NCI-H524 treated with DMSO at 0.1 percent for 48 hours (cell line): Measurements from ENCODE around the gene EYS.
A peak's percentile ranks its signal among the peaks of the same experiment; 100 is the strongest.

ENCODE experiments used
- DNase-seq: peaks from one replicate; lab custom pipeline; 2025; lab: John Stamatoyannopoulos, UW

The EYS gene

DNA sequence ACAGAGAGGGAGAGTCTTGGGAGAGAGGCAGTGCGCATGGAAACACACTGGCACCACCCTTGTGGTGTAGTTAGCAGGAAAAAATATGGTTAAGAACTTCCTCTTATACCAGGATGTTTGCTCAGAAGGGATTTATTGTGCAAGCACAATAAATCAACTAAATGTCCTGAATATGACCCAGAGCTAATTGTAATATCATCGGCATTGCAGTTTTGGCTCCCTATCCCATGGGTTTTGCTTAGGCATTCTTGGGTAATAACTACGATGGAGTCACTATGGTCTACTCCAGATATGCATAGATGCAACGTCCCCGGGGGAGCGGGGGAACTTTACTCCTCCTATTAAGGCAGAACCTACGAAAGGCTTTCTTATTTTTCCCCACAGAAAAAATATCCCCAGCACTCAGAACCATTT, 751.6 kb downstream of the EYS start:
- DNase-seq: no peak

DNA sequence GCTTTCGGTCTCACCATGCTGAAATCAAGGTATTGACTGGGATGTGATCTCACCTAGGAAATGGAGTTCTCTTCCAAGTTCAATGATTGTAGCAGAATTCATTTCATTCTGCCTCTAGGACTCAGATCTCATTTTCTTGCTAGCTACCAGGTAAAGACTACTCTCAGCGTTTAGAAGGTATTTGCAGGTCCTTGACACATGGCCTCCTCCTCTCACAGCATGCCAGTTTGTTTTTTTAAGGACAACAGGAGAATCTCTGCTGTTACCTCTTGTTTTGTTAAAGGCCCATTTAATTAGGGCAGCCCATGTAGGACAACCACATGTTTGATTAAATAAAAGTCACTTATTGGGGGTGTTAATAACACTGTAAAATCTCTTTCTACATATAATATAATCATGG, 757.8 kb downstream of the EYS start:
- DNase-seq: no peak

DNA sequence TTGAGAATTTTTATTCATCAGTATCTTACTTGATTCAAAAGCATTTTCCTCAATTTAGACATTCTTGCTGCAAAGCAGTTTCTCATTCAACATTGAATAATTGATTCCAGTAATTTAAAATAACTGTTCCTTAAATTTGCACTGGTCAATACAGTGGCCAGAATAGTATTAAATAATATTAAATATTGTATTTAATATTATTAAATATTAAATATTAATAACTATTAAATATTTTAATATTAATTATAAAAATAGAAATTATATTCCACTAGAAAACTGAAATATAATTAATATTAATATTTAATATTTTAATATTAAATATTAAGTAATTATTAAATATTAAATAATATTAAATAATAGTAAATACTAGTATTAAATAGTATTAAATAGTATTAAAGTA, 758.8 kb downstream of the EYS start:
- no peak for DNase-seq

DNA sequence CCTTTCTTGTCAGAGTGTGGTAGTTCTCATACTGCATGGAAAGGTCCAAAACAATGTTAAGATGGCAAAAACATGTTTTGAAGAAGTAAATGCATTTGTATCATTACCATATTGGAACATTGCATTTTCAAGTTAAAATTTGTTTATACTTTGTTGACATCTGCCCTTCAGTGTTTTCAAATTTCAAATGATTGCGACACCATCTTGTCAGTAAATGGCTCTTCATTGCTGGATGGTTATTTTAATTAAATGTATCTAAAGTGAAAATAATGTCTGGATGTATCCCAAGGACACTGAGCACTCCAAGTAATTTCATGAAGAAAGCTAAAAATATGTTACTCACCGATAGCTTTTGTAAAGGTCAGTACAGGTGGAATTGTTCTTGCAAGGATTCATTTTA, 761.6 kb downstream of the EYS start:
- DNase-seq: no peak

DNA sequence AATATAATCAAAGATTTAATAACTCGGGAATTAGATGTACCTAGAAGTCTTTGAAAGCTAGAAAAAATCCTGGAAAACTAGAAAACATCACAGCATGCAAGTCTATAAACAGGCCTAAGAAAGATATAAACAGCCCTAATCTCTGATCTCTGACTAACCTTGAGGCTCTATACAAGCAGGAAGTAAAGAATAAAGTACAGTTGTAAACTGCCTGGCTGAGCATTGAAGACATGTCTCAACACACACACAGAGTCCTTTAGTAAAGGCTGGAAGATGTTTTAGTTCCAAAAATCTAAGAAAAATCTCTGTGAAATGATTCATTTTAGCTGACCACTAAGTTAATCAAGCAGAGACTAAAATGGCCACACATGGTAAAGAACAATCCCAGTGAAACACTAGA, 774.5 kb downstream of the EYS start:
- no peak for DNase-seq

DNA sequence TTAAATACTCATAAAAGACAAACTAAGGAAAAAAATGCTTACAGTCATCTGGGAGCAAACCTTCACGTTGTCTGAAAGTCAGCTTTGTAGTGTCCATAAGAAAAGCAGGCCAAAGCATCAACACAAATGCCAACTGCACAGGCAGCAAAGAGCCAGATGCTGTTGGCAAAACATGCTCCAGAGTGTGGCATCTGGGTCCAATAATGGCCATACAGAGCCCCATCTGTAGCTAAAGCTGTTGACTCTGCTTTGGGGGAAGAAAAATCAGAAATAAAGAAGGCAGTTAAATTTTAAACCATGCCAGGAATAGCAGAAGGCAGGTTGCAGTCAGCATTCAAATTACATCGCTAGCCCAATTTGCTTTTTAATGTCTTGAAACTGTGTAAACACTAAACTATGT, 776.3 kb downstream of the EYS start:
- DNase-seq: peak; percentile 49

DNA sequence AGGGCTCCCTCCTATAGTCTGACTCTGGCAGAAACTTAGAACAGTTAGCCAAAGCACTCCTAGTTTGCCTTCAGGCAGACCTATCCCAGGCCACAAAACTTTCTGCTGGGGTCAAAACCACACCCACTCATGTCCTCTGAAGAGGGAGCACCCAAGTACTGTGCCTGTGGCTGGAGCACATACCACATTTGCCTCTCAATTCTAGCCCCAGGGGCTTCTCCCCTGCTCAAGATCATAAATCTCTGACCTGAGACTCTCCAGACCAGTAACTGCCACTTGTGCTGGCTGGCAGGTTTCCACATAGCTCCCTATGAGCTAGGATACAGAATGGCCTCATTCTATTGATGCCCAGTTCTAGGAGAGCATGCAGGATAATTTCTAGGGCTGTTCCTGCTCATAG, 781.0 kb downstream of the EYS start:
- DNase-seq: no peak

DNA sequence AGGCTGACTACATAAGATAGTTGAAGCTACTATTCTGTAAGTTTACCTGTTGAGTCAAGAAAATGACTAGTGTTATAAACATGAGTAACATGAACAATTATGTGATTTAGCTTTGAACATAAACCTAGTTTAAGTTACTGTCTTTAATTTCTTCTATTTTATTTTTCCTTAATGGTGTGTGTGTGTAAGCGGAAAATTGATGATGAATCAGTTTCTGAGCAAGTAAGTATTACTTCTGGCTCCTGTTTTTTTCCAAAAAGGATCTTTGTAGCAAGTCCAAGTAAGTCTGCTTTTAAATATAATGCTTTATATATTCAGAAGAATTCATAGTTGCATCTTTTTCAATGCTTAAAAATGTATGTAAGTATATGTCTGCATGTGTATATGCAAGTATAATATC, 786.8 kb downstream of the EYS start:
- DNase-seq: no peak

DNA sequence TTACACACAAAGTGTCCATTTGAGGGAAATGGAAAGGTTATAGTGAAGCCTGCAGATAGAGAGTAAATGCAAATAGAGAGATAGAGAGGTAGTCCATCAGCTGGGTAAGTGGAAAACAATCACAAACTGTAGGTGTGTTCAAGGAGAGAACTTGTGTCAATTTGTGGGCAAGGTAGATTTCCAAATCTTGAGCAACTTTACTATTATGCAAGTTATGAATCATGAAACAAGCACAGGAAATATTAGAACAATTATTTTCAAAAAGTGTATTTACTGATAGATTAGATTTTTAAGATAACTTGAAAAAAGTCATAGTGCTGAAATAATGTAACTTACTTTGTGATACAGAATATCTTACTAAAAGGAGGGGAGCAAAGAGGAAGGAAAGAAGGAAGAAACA, 792.9 kb downstream of the EYS start:
- DNase-seq: no peak

DNA sequence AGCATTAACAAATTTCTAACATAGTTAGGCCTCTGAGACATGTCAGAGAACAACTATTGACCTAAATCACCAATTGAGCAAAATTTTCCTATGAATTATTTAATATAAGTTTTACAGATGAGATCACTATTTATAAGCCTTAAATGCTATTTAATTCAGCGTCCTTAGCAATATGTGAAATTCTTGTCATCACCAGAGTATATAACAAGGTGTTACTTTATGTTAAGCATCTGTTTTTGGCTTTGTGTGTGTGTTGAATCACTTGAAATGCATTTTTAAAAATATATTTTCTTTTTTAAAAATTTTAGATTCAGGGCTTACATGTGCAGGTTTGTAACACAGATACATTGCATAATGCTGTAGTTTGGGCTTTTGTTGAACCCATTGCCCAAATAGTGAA, 794.1 kb downstream of the EYS start:
- no peak for DNase-seq

DNA sequence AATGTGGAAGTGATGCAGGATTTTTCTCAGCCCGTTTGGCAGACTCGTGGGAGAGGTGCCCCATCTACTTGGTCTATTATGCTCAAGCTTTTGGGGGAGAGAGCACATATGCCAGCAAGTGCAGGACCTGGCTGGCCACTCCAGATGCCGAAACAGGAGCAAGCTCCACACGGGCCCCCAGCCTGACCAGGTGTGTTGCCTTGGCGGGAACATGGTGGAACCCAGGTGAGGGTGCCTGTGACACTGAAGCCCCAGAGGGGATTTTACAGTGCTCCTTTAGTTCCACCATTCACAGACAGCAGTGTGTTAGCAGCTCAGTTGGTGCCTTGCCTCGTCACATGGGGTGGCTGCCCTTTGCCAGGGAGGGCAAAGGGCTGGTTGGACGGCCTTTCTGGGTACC, 798.9 kb downstream of the EYS start:
- DNase-seq: no peak

DNA sequence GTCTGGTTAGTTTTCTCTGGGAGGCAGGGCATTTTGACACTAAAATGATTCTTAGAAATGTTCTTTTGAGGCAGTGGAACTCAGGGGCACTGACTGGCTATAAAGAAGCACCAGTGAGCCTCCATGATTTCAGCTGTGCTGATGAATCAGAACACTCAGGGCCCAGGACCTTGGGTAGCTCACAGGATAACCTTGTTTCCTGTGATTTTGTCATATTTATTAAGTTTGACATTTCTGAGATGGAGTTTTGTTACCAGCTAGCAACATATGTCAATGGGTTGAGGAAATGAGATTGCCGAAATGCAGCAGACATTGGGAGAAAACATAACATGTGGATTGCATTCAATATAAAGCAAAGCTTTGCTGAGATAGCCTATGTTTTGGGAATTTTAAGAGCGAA, 802.4 kb downstream of the EYS start:
- no peak for DNase-seq

DNA sequence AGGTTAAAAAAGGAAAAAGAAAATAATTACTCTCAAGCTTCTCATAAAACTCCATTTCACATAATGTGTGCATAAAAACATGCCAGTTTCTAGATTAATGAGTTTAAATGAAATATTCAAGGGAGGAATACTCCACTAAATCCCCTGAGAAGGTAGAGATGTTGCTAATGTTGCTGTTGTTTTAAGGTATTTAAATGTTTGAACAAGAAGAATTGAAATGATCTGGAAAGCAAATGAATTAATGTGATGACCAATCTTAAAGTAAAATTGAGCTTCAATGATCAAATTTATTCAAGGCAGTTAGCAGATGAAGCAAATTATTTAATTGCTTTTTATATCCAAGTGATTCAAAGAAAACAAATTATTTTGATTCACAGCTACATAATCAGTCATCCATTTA, 804.4 kb downstream of the EYS start:
- no peak for DNase-seq

DNA sequence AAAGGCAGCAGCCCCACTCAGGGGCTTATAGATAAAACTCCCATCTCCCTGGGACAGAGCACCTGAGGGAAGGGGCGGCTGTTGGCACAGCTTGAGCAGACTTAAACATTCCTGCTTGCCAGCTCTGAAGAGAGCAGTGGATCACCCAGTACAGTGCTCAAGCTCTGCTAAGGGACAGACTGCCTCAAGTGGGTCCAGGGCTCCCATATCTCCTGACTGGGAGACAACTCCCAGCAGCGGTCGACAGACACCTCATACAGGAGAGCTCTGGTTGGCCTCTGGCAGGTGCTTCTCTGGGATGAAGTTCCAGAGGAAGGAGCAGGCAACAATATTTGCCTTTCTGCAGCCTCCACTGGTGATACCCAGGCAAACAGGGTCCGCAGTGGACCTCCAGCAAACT, 810.1 kb downstream of the EYS start:
- no peak for DNase-seq

DNA sequence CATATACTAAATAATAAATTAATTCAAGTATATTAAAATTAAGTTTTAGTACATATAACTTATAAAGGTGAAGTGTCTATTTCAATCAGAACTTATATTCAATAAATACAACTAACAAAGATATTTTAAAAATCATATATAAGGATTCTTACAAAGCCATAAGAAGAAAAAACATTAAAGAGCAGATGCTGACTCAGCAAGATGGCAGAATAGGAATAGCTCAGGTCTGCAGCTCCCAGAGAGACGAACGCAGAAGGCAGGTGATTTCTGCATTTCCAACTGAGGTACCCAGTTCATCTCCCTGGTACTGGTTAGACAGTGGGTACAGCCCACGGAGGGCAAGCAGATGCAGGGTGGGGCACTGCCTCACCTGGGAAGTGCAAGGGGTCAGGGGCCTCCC, 811.1 kb downstream of the EYS start:
- DNase-seq: no peak

DNA sequence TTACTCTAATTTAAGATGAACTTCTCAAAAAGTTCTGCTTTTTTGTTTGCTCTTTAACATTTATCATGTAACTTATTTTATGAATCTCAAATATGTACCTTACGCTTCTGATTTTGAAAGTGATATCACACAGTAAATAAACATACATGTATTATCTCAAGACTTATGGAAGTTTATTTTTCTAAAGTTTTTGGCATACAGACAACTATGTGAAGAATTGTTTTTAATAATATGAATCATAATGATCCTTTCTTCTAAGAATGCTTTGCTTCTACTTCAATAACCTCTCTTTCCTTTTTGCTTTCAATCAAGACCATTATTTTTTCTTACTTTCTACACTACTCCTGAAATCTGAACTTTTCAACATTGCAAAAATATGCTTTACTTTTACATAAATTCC, 816.4 kb downstream of the EYS start:
- DNase-seq: no peak

DNA sequence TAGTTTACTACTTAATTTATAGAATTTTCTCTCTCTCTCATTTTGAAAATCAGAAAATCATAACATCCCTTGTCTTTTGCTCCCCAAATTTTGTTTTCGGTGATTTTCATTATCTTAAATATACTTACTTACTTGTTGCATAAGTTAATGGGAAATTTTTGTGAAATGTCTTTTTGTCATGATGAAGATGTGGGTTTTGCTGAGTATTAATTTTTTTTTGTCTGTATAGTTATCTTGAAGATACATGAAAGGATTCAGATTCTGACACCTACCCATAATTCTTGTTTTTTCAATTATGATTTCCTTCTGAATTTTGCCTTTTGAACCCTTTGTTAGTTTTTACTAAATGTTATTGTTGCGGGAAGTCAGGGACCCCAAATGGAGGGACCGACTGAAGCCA, 817.9 kb downstream of the EYS start:
- no peak for DNase-seq

DNA sequence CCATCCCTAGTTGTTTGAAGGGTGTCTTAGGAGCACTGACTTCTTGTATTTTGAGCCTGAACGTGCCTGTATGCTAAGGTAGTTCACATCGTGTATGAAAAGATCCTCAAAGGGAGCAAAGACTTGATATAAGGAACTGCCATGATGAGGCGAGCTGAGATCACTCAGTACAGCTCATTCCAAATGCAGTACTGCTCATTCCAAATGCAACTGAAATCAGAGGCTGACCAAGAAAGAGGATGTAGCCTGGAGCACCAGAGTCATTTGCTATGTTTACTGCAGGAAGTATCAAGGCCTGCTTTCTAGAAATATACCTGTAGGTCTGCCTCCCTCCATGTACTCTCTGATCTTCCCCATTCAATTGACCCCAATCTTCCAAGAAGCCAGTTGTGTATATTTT, 832.2 kb downstream of the EYS start:
- DNase-seq: no peak

DNA sequence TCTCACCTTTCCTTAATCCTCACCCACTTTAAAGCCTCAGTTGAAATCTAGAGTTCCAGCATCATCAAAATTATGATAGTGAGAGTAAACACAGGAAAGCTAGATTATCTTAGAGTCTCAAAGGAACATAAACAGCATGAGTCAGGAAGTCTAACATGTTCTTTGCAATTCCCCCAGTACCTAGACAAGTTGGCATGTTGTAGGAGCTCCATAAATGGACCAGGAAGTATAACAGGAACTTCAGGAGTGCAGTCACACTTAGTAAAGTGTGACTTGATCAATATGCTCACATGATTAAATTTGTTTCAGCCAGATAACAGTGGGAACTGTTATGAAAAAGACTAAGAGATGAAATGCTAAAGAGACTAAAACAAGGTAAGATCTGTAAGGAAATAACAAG, 834.4 kb downstream of the EYS start:
- no peak for DNase-seq

DNA sequence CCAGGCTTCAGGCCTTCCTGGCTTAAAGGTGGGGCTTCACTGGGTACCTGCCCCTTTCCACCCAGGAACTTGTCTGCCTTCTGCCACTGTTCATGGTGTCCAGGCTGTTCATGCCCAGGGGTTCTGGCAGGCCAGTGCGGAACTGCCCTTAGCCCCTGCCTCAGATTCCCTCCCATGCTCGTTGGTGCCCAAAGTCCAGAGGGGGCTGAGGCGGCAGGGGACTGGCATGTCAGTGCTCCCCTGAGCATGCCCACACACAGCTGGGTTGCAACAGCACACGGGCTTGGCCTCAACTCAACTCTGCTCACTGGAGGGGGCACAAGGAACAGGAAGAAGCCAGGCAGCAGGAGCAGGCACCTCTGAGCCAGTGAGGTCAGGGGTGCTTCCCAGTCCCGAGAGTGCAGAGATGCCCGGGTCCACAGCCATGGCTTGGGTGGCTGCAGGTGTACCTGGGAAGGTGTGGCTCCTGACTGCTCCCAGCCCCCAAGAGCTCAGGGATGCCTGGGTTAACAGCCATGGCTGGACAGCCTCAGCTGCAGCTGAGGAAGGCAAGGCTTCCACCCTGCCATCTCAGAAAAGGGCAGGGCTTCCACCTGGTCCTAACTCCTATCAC, 845.9 kb downstream of the EYS start:
- DNase-seq: no peak

DNA sequence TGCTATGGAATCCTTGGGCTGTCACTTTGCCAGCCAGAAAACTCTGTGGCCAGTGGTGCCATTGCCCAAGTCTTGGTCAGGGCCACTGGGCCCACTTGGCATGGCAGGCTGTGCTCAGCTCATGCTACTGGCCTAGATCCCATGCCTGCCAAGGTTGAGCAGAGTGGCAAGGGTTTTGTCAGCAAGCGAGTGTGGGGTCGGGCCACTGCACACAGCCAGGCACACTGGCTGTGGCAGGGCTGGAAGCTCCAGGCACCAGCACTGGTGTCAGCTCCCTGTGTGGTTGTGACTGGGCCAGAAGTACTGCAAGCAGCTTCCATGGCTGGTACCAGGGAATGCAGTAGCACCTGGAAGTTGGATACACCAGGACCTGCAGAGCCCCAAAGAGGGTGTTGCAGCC, 846.8 kb downstream of the EYS start:
- no peak for DNase-seq

DNA sequence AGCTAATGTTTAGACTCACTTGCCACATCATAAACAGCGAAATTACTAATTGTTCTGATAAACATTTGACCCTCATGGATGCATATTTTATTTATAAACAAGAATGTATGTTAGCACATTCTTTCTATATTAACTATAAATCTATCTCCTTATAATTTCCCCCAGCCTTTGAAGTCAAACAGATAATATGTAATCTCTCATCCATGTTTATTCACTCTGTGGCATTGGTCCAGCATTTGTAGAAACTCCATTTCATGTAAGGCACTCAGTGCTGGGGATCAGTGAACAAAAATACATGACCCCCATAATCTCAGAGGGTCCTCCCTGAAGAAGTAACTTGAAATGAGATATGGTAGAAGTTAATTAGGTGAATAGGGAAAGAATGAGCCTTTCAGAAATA, 856.9 kb downstream of the EYS start:
- DNase-seq: no peak

DNA sequence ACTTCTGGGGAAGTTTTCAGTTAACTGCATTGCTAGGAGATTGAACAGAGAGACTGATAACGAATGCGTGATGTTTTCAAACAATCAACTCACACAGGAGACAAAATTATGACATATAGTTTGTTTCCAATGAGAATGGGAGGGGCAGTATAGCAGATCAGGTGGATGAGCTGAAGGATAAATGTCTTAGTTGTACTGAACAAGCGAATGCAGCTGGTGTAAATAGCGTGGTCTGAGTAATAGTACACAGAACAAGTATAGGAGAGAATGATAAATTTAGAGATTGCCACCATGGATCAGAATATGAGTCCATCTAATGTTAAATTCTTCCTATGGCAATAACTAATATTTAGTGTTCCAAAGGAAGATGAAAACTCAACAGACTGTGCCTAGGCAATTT, 858.6 kb downstream of the EYS start:
- no peak for DNase-seq

DNA sequence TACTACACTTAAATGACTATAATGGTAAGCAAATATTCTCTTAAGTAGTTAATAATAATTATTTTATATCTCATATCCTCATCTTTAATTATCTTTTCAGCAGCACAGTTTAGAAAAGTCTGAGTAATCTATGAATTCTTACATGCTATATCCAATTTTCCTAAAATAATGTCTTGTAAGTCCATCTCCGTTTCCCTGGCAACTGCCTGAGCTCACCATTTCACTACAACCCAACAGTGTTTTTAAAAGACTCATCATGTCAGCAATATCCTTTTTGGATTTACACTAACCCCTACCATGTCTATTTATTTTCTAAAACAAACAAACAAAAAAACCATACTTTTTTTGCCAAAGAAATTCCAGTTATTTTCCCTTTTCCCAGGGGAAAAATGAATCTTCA, 859.6 kb downstream of the EYS start:
- no peak for DNase-seq

DNA sequence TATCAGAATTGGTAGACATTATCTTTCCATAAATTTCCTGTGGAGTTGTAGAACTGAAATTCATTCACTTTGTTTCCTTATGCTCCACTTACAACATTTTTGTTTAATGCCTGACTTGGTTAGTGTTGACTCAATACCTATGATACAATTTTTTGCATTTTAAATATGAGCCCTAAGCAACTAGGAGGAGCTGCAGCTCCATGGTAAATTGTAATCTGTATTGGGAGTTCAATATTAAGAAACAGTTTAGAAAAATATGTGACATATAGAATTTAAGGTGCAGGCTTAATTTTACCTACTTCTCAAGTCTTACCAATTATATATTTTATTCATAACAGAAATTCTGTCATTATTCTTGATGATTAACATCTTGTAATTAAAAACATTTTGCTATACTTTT, 868.3 kb downstream of the EYS start:
- no peak for DNase-seq
